D721Med (cell line): Measurements from ENCODE around the gene PID1.

Source experiments
- DNase-seq: peaks from one replicate; pipeline ENCODE4 v3.0.0; 2011; ENCODE audit warnings: low spot score; ENCODE audit not compliant: insufficient read length
- FAIRE-seq: peaks from 2 replicates; lab custom pipeline; 2011; peaks lifted over from hg19 to GRCh38; lab: Jason Lieb, UNC
- CTCF ChIP-seq: IDR thresholded peaks from 2 replicates; pipeline ENCODE4 v1.5.1; 2012; ENCODE audit warnings: mild to moderate bottlenecking, control low read depth; ENCODE audit not compliant: insufficient read depth; ENCODE audit errors: missing control alignments

The PID1 gene

GRCh38 chr2:229297247-229297646, 26.2 kb upstream of the PID1 start:
- no peak for FAIRE-seq
- TF ChIP-seq CTCF: no peak
- DNase-seq: no peak

GRCh38 chr2:229296536-229296935, 25.4 kb upstream of the PID1 start:
- TF ChIP-seq CTCF: no peak
- no peak for FAIRE-seq
- no peak for DNase-seq

- TF ChIP-seq CTCF: no peak
- FAIRE-seq (no peak), DNase-seq (no peak)
Observed at GRCh38 chr2:229296016-229296415, 24.9 kb upstream of the PID1 start.

- FAIRE-seq (no peak), DNase-seq (no peak)
- TF ChIP-seq CTCF: no peak
Observed at GRCh38 chr2:229287823-229288222, 16.7 kb upstream of the PID1 start.

GRCh38 chr2:229282758-229283546, 11.9 kb upstream of the PID1 start:
- no peak for FAIRE-seq
- DNase-seq: no peak
- no peak for TF ChIP-seq CTCF

- DNase-seq: no peak
- FAIRE-seq: no peak
- TF ChIP-seq CTCF: no peak
Observed at GRCh38 chr2:229279516-229279915, 8.4 kb upstream of the PID1 start.

- no peak for TF ChIP-seq CTCF
- no peak for DNase-seq
- FAIRE-seq: no peak
Observed at GRCh38 chr2:229275506-229275905, 4.4 kb upstream of the PID1 start.
